ENCODE data around the gene FAM107B. TPM values are rescaled to one million over a fixed set of nuclear protein-coding genes. Genes with fewer than 3 reads are reported as not detected.

The FAM107B gene
- total and polyA plus RNA-seq, 2 of the 13 experiments (the other 11 are each of a cell fraction or from before 2014, with no cell fraction given), result 15.7 to 24.8 TPM

DNA sequence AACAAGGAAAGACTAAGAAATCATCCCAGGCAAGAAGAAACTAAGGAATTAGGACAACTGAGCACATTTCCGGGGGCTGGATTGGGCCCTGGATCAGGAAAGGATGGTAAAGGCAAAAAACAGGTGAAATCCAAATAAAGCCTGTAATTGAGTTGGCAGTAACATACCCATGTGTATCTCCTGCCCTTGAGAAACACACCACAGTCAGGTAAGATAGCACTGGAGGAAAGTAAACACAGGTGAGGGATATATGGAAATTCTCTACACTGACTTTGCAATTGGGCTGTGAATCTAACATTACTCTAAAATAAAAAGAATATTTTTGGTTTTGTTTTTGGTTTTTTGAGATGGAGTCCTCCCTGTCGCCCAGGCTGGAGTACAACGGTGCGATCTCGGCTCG lies 303.8 kb downstream of the FAM107B start:
- no peaks in the 10 kb centered on the region for H3K36me3 ChIP-seq (replicated peaks in 1 of 2; ENCODE audit: control insufficient read depth in 1 of 2, insufficient read depth in 2 of 2, low read length in 2 of 2)
- POLR2A ChIA-PET, result no interaction called here
- H3K9ac ChIP-seq (ENCODE audit: insufficient read depth, low read depth, low read length), result no peak overlapping the region
- no peaks in the 10 kb centered on the region for H3K79me2 ChIP-seq (ENCODE audit: insufficient read depth, low read length)
- H3K27me3 ChIP-seq (ENCODE audit: control insufficient read depth in 1 of 2, insufficient read depth in 2 of 2, low read length in 2 of 2), result peaks cover 1 to 45% of the 10 kb centered on the region in 2 experiments; a peak in 3 of 5 replicates
- H3K27ac ChIP-seq (ENCODE audit: extremely low read length, insufficient read depth, low read length), result no peak overlapping the region
- DNase-seq (ENCODE audit: low spot score), result no peak
- no peak for FAIRE-seq
- CTCF ChIA-PET (ENCODE audit: low intra/inter-chr PET ratio, low total read pairs), result no interaction called here
- TF ChIP-seq MZF1 (CRISPR knock-in tag; IDR thresholded peaks at IDR 0.05; ENCODE audit: borderline replicate concordance) (no peak), ARID3A (IDR thresholded peaks at IDR 0.05; ENCODE audit: low read depth, low read length) (no peak), NCOA1 (CRISPR knock-in tag; IDR thresholded peaks at IDR 0.05) (no peak), HNRNPK (IDR thresholded peaks at IDR 0.05; ENCODE audit: low read depth, low read length, poor library complexity, severe bottlenecking) (no peak), ZNF878 (CRISPR knock-in tag; IDR thresholded peaks at IDR 0.05) (no peak), SP2 (CRISPR knock-in tag; IDR thresholded peaks at IDR 0.05) (no peak), RFX5 (IDR thresholded peaks at IDR 0.05; ENCODE audit: low read depth, low read length) (no peak), TAF1 (CRISPR knock-in tag; IDR thresholded peaks at IDR 0.05) (no peak), TRAFD1 (CRISPR knock-in tag; IDR thresholded peaks at IDR 0.05; ENCODE audit: borderline replicate concordance) (no peak), TEAD3 (CRISPR knock-in tag; optimal IDR thresholded peaks at IDR 0.05; ENCODE audit: borderline replicate concordance) (no peak), ZNF235 (CRISPR knock-in tag; IDR thresholded peaks at IDR 0.05; ENCODE audit: borderline replicate concordance) (no peak), EEA1 (CRISPR knock-in tag; IDR thresholded peaks at IDR 0.05; ENCODE audit: borderline replicate concordance) (no peak), RBAK (CRISPR knock-in tag; IDR thresholded peaks at IDR 0.05) (no peak), ZMYM2 (CRISPR knock-in tag; IDR thresholded peaks at IDR 0.05) (no peak), DPF2 (CRISPR knock-in tag; IDR thresholded peaks at IDR 0.05; ENCODE audit: borderline replicate concordance, low read depth) (no peak), ZNF788 (CRISPR knock-in tag; IDR thresholded peaks at IDR 0.05; ENCODE audit: borderline replicate concordance) (no peak), CBX5 (CRISPR knock-in tag; IDR thresholded peaks at IDR 0.05; ENCODE audit: borderline replicate concordance) (no peak)
- TF ChIP-seq, protein P1, sequence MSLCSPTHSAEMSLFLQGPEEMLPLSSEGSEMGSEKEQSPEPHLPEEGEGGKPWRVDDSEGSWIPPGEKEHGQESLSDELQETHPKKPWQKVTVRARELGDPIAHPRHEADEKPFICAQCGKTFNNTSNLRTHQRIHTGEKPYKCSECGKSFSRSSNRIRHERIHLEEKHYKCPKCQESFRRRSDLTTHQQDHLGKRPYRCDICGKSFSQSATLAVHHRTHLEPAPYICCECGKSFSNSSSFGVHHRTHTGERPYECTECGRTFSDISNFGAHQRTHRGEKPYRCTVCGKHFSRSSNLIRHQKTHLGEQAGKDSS (CRISPR knock-in tag; IDR thresholded peaks at IDR 0.05; ENCODE audit: borderline replicate concordance, low read depth), result no peak
- TF ChIP-seq, protein P2, sequence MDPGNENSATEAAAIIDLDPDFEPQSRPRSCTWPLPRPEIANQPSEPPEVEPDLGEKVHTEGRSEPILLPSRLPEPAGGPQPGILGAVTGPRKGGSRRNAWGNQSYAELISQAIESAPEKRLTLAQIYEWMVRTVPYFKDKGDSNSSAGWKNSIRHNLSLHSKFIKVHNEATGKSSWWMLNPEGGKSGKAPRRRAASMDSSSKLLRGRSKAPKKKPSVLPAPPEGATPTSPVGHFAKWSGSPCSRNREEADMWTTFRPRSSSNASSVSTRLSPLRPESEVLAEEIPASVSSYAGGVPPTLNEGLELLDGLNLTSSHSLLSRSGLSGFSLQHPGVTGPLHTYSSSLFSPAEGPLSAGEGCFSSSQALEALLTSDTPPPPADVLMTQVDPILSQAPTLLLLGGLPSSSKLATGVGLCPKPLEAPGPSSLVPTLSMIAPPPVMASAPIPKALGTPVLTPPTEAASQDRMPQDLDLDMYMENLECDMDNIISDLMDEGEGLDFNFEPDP (CRISPR knock-in tag; conservative IDR thresholded peaks at IDR 0.05), result no peak
- H4K20me1 ChIP-seq (ENCODE audit: insufficient read depth, low read length), result no peaks in the 10 kb centered on the region
- no peaks in the 10 kb centered on the region for H3K4me1 ChIP-seq (ENCODE audit: insufficient read depth, low read length)
- H3K9me3 ChIP-seq (ENCODE audit: low read length), result no peaks in the 10 kb centered on the region
- BruUV-seq (replicated peaks), result no TSS peak
- no peak overlapping the region for H3K4me2 ChIP-seq (ENCODE audit: low read depth, low read length)
- H3K4me3 ChIP-seq (replicated peaks in 1 of 3; ENCODE audit: insufficient read depth in 1 of 3, low read depth in 2 of 3, low read length in 3 of 3), result no peak overlapping the region
- 61% methylated on average over 6 of the region's 6 CpGs for WGBS (ENCODE audit: low lambda C conversion rate)
- no peak for ATAC-seq
- no peak overlapping the region for H2AFZ ChIP-seq (ENCODE audit: low read length)
- intact Hi-C loops (cut with micrococcal nuclease; ENCODE audit: unreplicated experiment), result loop anchor here (10.0 kb wide), 1 partner anchor 276 kb away; no protein-coding TSS in a partner anchor
- in situ Hi-C loops (cut with HindIII; ENCODE audit: extremely low pct_ligation_motif_present, low pct_unique_long_range_greater_than_20kb), result no loop called here
